Body of pancreas (tissue), 4 donors: ENCODE data around the gene ANKRD31. TPM values are rescaled to one million over a fixed set of nuclear protein-coding genes. Genes with fewer than 3 reads are reported as not detected.
"Not testable (repeated sequence)": the region's sequence is repeated elsewhere in the genome, so short reads cannot be mapped to it uniquely, and the experiment has no call there.

Experiments used
- ATAC-seq: fragments of 150-250 bp; one replicate; pipeline ENCODE4 v1.9.1; 2016
- DNase-seq, 4 donors: peaks; one replicate each; pipeline ENCODE4 v3.0.0-alpha.2; 2019
- H3K27ac ChIP-seq, 4 donors: fragments of 200-600 bp; sonication (generic); 1 replicate in 3 of 4; 2 replicates in 1 of 4; pipeline versions ENCODE4 v1.5.1 to v1.6.1; 2016 to 2019; ENCODE audit warnings: mild to moderate bottlenecking in 1 of 4, mixed read lengths in 1 of 4, moderate library complexity in 1 of 4
- H3K27me3 ChIP-seq, 2 donors: fragments of 200-600 bp; sonication (generic); one replicate each; pipeline ENCODE4 v1.6.0; 2016; ENCODE audit warnings: mild to moderate bottlenecking in 1 of 2
- H3K36me3 ChIP-seq, 2 donors: fragments of 200-600 bp; sonication (generic); replicated peaks in 1 of 2; 2 replicates each; pipeline ENCODE4 v1.5.1; 2016; ENCODE audit warnings: low read depth in 2 of 2; ENCODE audit not compliant: insufficient read depth in 1 of 2
- H3K4me1 ChIP-seq: fragments of 200-600 bp; sonication (generic); one replicate; pipeline ENCODE4 v1.6.0; 2016
- H3K4me3 ChIP-seq, 2 donors: fragments of 200-600 bp; sonication (generic); 1 replicate in 1 of 2; 2 replicates in 1 of 2; pipeline ENCODE4 v1.5.1; 2016 to 2019
- H3K9me3 ChIP-seq, 3 donors: fragments of 200-600 bp; sonication (generic); 1 replicate in 2 of 3; 2 replicates in 1 of 3; pipeline ENCODE4 v1.5.1; 2016
- POLR2A ChIP-seq, 3 donors: fragments of 450-650 bp; IDR thresholded peaks; one replicate each; pipeline ENCODE4 v1.6.1; 2016; ENCODE audit warnings: antibody characterized with exemption in 3 of 3, mild to moderate bottlenecking in 2 of 3
- WGBS, 2 donors: methylation state at CpG; one replicate each; pipeline ENCODE4 v1.1.5; 2017; 5-methylcytosine and 5-hydroxymethylcytosine counted together
- intact Hi-C: fragments of 100-400 bp; cut with DNase I; formaldehyde crosslinking; loops from one replicate; pipeline ENCODE4 v1.15.1; 2023
- total RNA-seq, 2 donors: library from RNA; depleted of rRNA; stranded (reverse); fragments of >200 nt; gene quantifications; one replicate each; pipeline ENCODE4 v1.1.0, GENCODE V29; 2016
- TF ChIP-seq, protein P1 (sequence below), 7 experiments: fragments of 450-650 bp in 4 of 7; fragments of 200-600 bp in 3 of 7; sonication (generic) in 3 of 7; IDR thresholded peaks; one replicate each; pipeline ENCODE4 v1.5.1; 2016 to 2019; ENCODE audit warnings: antibody characterized with exemption in 7 of 7

ANKRD31 gene
- total RNA-seq, 2 donors from 2014 or later, result 0.33 to 0.78 TPM

- Histone ChIP-seq H3K4me1 (no peaks in the 10 kb centered on the region), H3K27ac (no peak overlapping the region), H3K27me3 (no peaks in the 10 kb centered on the region), H3K4me3 (no peak overlapping the region), H3K9me3 (no peaks in the 10 kb centered on the region), H3K36me3 (no peaks in the 10 kb centered on the region)
- intact Hi-C loops, result no loop called here
- 55 to 60% methylated on average over 4 of the region's 4 CpGs for WGBS, 2 donors
- no peak for ATAC-seq
- DNase-seq, result no peak
- TF ChIP-seq, protein P1, sequence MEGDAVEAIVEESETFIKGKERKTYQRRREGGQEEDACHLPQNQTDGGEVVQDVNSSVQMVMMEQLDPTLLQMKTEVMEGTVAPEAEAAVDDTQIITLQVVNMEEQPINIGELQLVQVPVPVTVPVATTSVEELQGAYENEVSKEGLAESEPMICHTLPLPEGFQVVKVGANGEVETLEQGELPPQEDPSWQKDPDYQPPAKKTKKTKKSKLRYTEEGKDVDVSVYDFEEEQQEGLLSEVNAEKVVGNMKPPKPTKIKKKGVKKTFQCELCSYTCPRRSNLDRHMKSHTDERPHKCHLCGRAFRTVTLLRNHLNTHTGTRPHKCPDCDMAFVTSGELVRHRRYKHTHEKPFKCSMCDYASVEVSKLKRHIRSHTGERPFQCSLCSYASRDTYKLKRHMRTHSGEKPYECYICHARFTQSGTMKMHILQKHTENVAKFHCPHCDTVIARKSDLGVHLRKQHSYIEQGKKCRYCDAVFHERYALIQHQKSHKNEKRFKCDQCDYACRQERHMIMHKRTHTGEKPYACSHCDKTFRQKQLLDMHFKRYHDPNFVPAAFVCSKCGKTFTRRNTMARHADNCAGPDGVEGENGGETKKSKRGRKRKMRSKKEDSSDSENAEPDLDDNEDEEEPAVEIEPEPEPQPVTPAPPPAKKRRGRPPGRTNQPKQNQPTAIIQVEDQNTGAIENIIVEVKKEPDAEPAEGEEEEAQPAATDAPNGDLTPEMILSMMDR (IDR thresholded peaks at IDR 0.05), result no peak
- no peak for TF ChIP-seq POLR2A (IDR thresholded peaks at IDR 0.05)
These were observed 123.1 kb downstream of the ANKRD31 start for GRCh38 chr5:75113354-75114113.

- no peaks in the 10 kb centered on the region for H3K27me3 ChIP-seq
- no peaks in the 10 kb centered on the region for H3K9me3 ChIP-seq
- intact Hi-C loops, result no loop called here
- WGBS, 2 donors, result 82 to 83% methylated on average over 1 of the region's 1 CpG
- H3K27ac ChIP-seq, result no peak overlapping the region
- no peak overlapping the region for H3K4me3 ChIP-seq
- H3K36me3 ChIP-seq, result no peaks in the 10 kb centered on the region
- TF ChIP-seq POLR2A (IDR thresholded peaks at IDR 0.05), result no peak
- DNase-seq, result no peak
- ATAC-seq, result no peak
- no peaks in the 10 kb centered on the region for H3K4me1 ChIP-seq
These were observed 127.6 kb downstream of the ANKRD31 start for GRCh38 chr5:75108931-75109596.

GRCh38 chr5:75108515-75108914 lies 128.2 kb downstream of the ANKRD31 start:
- 85 to 90% methylated on average over 2 of the region's 2 CpGs for WGBS, 2 donors
- H3K27ac ChIP-seq, result no peak overlapping the region
- no peak overlapping the region for H3K4me3 ChIP-seq
- H3K27me3 ChIP-seq, result no peaks in the 10 kb centered on the region
- DNase-seq (no peak), ATAC-seq (no peak)
- no peaks in the 10 kb centered on the region for H3K36me3 ChIP-seq
- H3K9me3 ChIP-seq, result no peaks in the 10 kb centered on the region
- intact Hi-C loops, result no loop called here
- no peak for TF ChIP-seq POLR2A (IDR thresholded peaks at IDR 0.05)
- TF ChIP-seq, protein P1 (IDR thresholded peaks at IDR 0.05), result no peak
- H3K4me1 ChIP-seq, result no peaks in the 10 kb centered on the region

DNA sequence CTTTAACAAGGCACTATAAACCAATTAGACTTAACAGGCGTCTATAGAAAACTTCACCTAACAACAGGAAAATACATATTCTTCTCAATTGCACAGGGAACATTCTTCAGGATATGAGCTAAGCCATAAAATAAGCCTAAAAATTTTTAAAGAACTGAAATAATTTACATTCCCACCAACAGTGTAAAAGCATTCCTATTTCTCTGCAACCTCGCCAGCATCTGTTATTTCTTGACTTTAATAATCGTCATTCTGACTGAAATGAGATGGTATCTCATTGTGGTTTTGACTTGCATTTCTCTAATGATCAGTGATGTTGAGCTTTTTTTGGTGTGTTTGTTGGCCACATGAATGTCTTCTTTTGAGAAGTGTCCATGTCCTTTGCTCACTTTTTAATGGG lies 140.7 kb downstream of the ANKRD31 start:
- H3K27me3 ChIP-seq, H3K27ac ChIP-seq, H3K9me3 ChIP-seq, H3K4me1 ChIP-seq, intact Hi-C loops, H3K36me3 ChIP-seq, DNase-seq, ATAC-seq, H3K4me3 ChIP-seq: not testable (repeated sequence)
- 75 to 82% methylated on average over 3 of the region's 3 CpGs for WGBS, 2 donors

- DNase-seq (no peak), ATAC-seq (no peak)
- TF ChIP-seq, protein P1 (IDR thresholded peaks at IDR 0.05), result no peak
- TF ChIP-seq POLR2A (IDR thresholded peaks at IDR 0.05), result no peak
- no peak overlapping the region for H3K4me3 ChIP-seq
- intact Hi-C loops, result no loop called here
- WGBS, 2 donors, result 89 to 90% methylated on average over 2 to 3 of the region's 3 CpGs
- no peak overlapping the region for H3K27ac ChIP-seq
- H3K27me3 ChIP-seq, result no peaks in the 10 kb centered on the region
- H3K4me1 ChIP-seq, result no peaks in the 10 kb centered on the region
- no peaks in the 10 kb centered on the region for H3K36me3 ChIP-seq
- no peaks in the 10 kb centered on the region for H3K9me3 ChIP-seq
These were observed 145.1 kb downstream of the ANKRD31 start for GRCh38 chr5:75091597-75091996.
